ENCODE data around the gene SLC25A45. TPM values are rescaled to one million over a fixed set of nuclear protein-coding genes. Genes with fewer than 3 reads are reported as not detected.

SLC25A45 gene
- total and polyA plus RNA-seq, 8 donors = 16.2 to 58.2 (median 34.7) TPM

GRCh38 chr11:65425971-65426838, 43.8 kb upstream of the SLC25A45 start:
- intact Hi-C loops (cut with DNase I) = no loop called here
- TF ChIP-seq, protein P1, sequence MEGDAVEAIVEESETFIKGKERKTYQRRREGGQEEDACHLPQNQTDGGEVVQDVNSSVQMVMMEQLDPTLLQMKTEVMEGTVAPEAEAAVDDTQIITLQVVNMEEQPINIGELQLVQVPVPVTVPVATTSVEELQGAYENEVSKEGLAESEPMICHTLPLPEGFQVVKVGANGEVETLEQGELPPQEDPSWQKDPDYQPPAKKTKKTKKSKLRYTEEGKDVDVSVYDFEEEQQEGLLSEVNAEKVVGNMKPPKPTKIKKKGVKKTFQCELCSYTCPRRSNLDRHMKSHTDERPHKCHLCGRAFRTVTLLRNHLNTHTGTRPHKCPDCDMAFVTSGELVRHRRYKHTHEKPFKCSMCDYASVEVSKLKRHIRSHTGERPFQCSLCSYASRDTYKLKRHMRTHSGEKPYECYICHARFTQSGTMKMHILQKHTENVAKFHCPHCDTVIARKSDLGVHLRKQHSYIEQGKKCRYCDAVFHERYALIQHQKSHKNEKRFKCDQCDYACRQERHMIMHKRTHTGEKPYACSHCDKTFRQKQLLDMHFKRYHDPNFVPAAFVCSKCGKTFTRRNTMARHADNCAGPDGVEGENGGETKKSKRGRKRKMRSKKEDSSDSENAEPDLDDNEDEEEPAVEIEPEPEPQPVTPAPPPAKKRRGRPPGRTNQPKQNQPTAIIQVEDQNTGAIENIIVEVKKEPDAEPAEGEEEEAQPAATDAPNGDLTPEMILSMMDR (IDR thresholded peaks at IDR 0.05) = no peak
- DNase-seq (no peak), ATAC-seq (peak in 2 of 4 donors; percentile 0 to 2), FAIRE-seq (no peak)
- peak overlapping the region; percentile 98 to 99 (median 99) for H3K27ac ChIP-seq
- H3K36me3 ChIP-seq = peaks cover 0 to 37% (median 0%) of the 10 kb centered on the region in 3 donors
- peaks cover 0 to 35% (median 5%) of the 10 kb centered on the region in 3 donors for H3K4me1 ChIP-seq
- H3K4me3 ChIP-seq = peak overlapping the region; percentile 45 to 93 (median 78)
- 4 to 5% methylated on average over 9 of the region's 9 CpGs for WGBS, 2 donors
- H3K27me3 ChIP-seq = no peaks in the 10 kb centered on the region
- H3K9me3 ChIP-seq = no peaks in the 10 kb centered on the region

DNA sequence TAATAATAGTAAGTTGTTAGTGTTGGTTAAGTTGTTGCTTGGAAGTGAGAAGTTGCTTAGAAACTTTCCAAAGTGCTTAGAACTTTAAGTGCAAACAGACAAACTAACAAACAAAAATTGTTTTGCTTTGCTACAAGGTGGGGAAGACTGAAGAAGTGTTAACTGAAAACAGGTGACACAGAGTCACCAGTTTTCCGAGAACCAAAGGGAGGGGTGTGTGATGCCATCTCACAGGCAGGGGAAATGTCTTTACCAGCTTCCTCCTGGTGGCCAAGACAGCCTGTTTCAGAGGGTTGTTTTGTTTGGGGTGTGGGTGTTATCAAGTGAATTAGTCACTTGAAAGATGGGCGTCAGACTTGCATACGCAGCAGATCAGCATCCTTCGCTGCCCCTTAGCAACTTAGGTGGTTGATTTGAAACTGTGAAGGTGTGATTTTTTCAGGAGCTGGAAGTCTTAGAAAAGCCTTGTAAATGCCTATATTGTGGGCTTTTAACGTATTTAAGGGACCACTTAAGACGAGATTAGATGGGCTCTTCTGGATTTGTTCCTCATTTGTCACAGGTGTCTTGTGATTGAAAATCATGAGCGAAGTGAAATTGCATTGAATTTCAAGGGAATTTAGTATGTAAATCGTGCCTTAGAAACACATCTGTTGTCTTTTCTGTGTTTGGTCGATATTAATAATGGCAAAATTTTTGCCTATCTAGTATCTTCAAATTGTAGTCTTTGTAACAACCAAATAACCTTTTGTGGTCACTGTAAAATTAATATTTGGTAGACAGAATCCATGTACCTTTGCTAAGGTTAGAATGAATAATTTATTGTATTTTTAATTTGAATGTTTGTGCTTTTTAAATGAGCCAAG, 42.9 kb upstream of the SLC25A45 start:
- WGBS, 2 donors = 1 to 2% methylated on average over 9 of the region's 9 CpGs
- Histone ChIP-seq H3K9me3 (no peaks in the 10 kb centered on the region), H3K4me3 (peak overlapping the region; percentile 45 to 93 (median 78)), H3K27me3 (no peaks in the 10 kb centered on the region), H3K36me3 (peaks cover 0 to 37% (median 0%) of the 10 kb centered on the region in 3 donors), H3K27ac (peak overlapping the region; percentile 98 to 99 (median 99)), H3K4me1 (peaks cover 7 to 34% (median 7%) of the 10 kb centered on the region in 3 donors)
- ATAC-seq = no peak
- TF ChIP-seq, protein P1 (IDR thresholded peaks at IDR 0.05) = no peak
- FAIRE-seq = no peak
- peak in 1 of 6 donors; percentile 57 for DNase-seq
- intact Hi-C loops (cut with DNase I) = no loop called here

DNA sequence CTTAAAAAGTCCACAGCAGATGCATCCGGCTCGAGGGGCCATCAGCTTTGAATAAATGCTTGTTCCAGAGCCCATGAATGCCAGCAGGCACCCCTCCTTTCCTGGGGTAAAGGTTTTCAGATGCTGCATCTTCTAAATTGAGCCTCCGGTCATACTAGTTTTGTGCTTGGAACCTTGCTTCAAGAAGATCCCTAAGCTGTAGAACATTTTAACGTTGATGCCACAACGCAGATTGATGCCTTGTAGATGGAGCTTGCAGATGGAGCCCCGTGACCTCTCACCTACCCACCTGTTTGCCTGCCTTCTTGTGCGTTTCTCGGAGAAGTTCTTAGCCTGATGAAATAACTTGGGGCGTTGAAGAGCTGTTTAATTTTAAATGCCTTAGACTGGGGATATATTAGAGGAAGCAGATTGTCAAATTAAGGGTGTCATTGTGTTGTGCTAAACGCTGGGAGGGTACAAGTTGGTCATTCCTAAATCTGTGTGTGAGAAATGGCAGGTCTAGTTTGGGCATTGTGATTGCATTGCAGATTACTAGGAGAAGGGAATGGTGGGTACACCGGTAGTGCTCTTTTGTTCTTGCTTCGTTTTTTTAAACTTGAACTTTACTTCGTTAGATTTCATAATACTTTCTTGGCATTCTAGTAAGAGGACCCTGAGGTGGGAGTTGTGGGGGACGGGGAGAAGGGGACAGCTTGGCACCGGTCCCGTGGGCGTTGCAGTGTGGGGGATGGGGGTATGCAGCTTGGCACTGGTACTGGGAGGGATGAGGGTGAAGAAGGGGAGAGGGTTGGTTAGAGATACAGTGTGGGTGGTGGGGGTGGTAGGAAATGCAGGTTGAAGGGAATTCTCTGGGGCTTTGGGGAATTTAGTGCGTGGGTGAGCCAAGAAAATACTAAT, 42.0 kb upstream of the SLC25A45 start:
- intact Hi-C loops (cut with DNase I) = loop anchor here in 1 of 3 donors (5.0 kb wide), 1 partner anchor 78 kb away; no protein-coding TSS in a partner anchor
- Histone ChIP-seq H3K27me3 (no peaks in the 10 kb centered on the region), H3K36me3 (peaks cover 0 to 37% (median 0%) of the 10 kb centered on the region in 3 donors), H3K4me3 (peak overlapping the region; percentile 45 to 93 (median 78)), H3K27ac (peak overlapping the region; percentile 98 to 99 (median 99)), H3K4me1 (peaks cover 14 to 35% (median 15%) of the 10 kb centered on the region in 3 donors), H3K9me3 (no peaks in the 10 kb centered on the region)
- ATAC-seq (no peak), FAIRE-seq (no peak), DNase-seq (peak in 5 of 6 donors; percentile 70 to 84 (median 78))
- TF ChIP-seq, protein P1 (IDR thresholded peaks at IDR 0.05) = no peak
- WGBS, 2 donors = 3 to 4% methylated on average over 18 of the region's 18 CpGs

- peak in 4 of 6 donors; percentile 58 to 77 (median 61) for DNase-seq
- Histone ChIP-seq H3K27ac (peak overlapping the region; percentile 98 to 99 (median 99)), H3K27me3 (no peaks in the 10 kb centered on the region), H3K36me3 (peaks cover 0 to 37% (median 0%) of the 10 kb centered on the region in 3 donors), H3K4me3 (peak overlapping the region; percentile 45 to 93 (median 78)), H3K9me3 (no peaks in the 10 kb centered on the region), H3K4me1 (peaks cover 15 to 38% (median 23%) of the 10 kb centered on the region in 3 donors)
- ATAC-seq = no peak
- TF ChIP-seq, protein P1 (IDR thresholded peaks at IDR 0.05) = no peak
- intact Hi-C loops (cut with DNase I) = loop anchor here in 2 of 3 donors (2.0 to 5.0 kb wide), 2 partner anchors 75 to 79 kb away; partner anchors contain the start of gene MALAT1 (in 1 of the 2)
- 7 to 8% methylated on average over 19 of the region's 19 CpGs for WGBS, 2 donors
- FAIRE-seq = no peak
These were observed 41.2 kb upstream of the SLC25A45 start for GRCh38 chr11:65423516-65424204.
